Epithelial cell of esophagus (primary cell): Measurements from ENCODE around the gene UXS1.

Experiments
- DNase-seq: peaks from one replicate; pipeline ENCODE4 v3.0.0; 2010; ENCODE audit warnings: low read depth
- H3K4me3 ChIP-seq: 2 replicates; pipeline ENCODE4 v1.5.1; 2011; ENCODE audit warnings: mild to moderate bottlenecking, low read length, control low read depth
- TF ChIP-seq, protein P1 (sequence below): IDR thresholded peaks from 2 replicates; pipeline ENCODE4 v1.5.1; 2011; ENCODE audit warnings: low read depth, mild to moderate bottlenecking, low read length, control low read depth, inconsistent platforms; ENCODE audit not compliant: insufficient read depth; ENCODE audit errors: missing control alignments

Gene UXS1

DNA sequence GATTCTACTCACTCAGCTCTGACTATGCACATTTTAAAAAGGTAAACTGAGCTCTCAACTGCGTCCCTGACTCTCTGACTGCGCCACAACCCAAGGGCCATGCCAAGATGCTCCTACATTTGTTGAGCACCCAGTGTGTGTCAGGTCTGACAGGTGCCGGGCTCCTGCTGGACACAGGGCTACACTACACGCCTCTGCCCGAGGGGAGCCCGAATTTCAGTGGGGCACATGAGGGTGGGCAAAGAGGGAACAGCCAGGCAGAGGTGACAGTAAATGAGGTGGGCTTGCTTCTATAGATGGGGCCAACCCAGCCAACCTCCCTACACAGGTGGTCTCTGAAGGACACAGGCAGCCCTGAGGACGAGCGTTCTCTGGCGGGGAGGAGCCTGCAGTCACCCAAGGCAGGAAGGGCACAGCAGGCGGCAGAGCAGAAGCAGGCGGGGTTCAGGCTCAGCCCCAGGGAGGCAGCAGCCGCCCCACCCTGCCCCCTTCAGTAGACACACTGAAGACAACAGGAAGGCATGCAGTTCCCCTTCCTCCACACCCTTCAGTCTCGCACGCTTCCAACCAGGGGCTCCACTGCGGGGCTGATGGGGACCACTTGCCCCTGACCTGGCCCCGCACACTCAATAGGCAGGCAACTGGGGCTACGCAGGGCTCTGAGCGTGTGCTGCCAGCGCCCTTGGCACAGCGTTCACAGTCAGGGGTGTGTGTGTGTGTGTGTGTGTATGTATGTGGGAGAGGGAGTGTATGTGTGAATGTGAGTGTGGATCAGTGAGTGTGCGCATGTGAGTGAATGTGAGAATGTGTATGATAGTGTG, 98.4 kb downstream of the UXS1 start:
- no peak overlapping the region for H3K4me3 ChIP-seq
- TF ChIP-seq, protein P1, sequence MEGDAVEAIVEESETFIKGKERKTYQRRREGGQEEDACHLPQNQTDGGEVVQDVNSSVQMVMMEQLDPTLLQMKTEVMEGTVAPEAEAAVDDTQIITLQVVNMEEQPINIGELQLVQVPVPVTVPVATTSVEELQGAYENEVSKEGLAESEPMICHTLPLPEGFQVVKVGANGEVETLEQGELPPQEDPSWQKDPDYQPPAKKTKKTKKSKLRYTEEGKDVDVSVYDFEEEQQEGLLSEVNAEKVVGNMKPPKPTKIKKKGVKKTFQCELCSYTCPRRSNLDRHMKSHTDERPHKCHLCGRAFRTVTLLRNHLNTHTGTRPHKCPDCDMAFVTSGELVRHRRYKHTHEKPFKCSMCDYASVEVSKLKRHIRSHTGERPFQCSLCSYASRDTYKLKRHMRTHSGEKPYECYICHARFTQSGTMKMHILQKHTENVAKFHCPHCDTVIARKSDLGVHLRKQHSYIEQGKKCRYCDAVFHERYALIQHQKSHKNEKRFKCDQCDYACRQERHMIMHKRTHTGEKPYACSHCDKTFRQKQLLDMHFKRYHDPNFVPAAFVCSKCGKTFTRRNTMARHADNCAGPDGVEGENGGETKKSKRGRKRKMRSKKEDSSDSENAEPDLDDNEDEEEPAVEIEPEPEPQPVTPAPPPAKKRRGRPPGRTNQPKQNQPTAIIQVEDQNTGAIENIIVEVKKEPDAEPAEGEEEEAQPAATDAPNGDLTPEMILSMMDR, result no peak
- DNase-seq, result no peak

DNA sequence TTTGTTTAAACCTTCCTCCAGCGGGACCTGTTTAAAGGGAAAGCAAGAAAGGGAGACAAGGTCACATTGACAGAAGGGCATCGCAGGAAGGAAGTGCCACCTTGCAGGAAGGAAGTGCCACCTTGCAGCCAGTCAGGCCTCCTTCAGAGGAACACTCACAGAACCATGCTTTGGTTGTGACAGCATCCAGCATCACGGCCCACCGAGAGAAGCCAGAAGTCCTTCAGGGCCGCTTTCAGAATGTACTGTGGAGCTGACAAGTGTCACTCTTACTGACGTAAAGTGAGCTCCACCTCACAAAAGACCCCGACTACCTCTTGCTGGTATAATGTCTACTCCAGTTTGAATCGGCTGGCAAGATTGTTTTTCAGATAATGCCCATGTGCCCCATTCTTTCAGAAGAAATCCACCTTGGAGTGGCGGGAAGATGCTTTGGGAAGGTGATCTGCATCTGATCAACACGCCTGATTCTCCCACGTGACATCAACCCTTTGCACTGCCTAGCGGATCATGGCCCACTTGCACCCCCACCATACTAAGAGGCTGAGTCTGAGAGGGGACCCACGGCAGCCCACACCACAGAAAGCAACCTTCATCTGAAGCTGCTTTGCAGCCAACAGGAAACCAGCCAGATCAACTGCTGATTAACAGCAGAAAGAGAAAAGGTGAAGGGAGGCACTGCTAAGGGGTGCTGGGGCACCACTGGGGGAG, 99.8 kb downstream of the UXS1 start:
- DNase-seq, result no peak
- TF ChIP-seq, protein P1, result no peak
- no peak overlapping the region for H3K4me3 ChIP-seq

- no peak for DNase-seq
- H3K4me3 ChIP-seq, result no peak overlapping the region
- TF ChIP-seq, protein P1, result no peak
Measured at GRCh38 chr2:106090916-106091618, 103.0 kb downstream of the UXS1 start.

DNA sequence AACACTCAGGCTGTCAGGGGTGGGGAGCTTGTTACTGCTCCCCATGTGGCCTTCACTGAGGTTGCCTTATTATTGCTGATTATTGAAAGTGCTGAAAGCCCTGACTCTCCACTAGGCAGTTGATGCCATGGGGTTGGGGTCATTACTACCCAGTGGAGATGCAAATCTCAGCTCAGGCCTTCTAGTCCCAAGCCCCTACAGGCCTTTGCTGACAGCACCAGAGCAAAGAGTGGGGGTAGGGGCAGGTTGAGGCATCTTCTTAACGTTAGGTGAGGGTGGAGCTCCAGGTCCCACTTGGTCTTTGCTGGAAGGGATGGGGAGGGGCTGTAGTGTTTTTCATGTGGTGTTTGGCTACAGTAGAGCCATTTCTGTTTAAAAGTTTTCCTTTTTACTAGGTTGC, 104.5 kb downstream of the UXS1 start:
- TF ChIP-seq, protein P1, result no peak
- no peak overlapping the region for H3K4me3 ChIP-seq
- no peak for DNase-seq

DNA sequence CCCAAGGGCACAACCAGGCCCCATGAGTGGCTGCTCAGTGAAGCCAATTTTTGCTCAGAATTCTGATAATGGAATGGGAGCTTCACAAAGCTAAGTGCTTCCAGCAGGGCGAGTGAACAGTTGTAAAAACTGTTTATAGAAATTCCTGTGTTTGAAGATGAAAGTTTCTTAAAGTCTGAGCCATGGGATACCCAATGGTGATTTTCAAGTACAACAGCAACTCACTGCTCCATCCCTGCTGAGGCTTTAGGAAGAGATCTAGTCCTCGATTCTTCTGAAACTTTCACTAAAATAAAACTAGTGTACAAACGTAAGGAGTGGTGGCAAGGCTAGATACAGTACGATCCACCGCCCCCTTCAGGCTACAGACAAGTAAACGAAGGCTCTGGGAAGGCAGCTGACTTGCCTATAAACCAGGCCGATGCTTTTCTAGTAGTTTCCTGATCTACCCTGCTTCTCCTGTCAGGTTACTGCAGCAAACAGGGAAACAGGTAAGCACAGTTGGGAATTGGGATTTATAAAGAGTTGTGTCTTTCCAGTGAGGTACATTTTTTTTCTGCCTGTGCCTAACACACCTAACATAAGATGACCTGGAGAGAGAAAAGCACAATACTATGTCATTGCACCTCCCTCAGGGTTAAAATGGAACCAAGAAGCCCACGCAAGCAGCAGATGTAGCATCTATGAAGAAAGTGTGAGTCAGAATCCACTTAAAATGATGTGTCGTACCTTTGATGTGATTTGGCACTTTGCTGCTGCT, 108.7 kb downstream of the UXS1 start:
- peak; percentile 56 for DNase-seq

GRCh38 chr2:106080959-106081358, 113.1 kb downstream of the UXS1 start:
- no peak for DNase-seq

More for the DNA sequence above, 108.7 kb downstream of the UXS1 start:
- TF ChIP-seq, protein P1, result peak; percentile 46
- no peak overlapping the region for H3K4me3 ChIP-seq

More at GRCh38 chr2:106080959-106081358, 113.1 kb downstream of the UXS1 start:
- H3K4me3 ChIP-seq, result no peak overlapping the region
- TF ChIP-seq, protein P1, result no peak
